Activated CD8-positive, alpha-beta T cell treated with anti-CD3 and anti-CD28 coated beads for 36 hours (primary cell): ENCODE results near the gene CACNA1C. TPM values are rescaled to one million over a fixed set of nuclear protein-coding genes. Genes with fewer than 3 reads are reported as not detected.

Experiments
- ATAC-seq: fragments of 200-7000 bp; cut with Tn5 transposase; one replicate; pipeline ENCODE4 v1.10.0; 2021; ENCODE audit warnings: mild to moderate bottlenecking, moderate library complexity
- CTCF ChIA-PET: fragments of 350-600 bp; sonication (Branson Sonifier 250); formaldehyde crosslinking; loops from one replicate; lab custom pipeline; 2021; ENCODE audit warnings: antibody characterized with exemption; lab: Charles Lee
- POLR2A ChIA-PET: fragments of 350-600 bp; sonication (Branson Sonifier 250); formaldehyde crosslinking; loops from one replicate; lab custom pipeline; 2021; ENCODE audit warnings: antibody characterized with exemption; lab: Charles Lee
- DNase-seq: peaks from one replicate; pipeline ENCODE4 v3.0.0-alpha.2; 2020
- H3K27ac Mint-ChIP-seq: one replicate; pipeline ENCODE4 v1.8.0; 2021; ENCODE audit warnings: mild to moderate bottlenecking, mixed read lengths
- H3K27me3 Mint-ChIP-seq: one replicate; pipeline ENCODE4 v1.8.0; 2021; ENCODE audit warnings: mixed read lengths
- H3K36me3 Mint-ChIP-seq: one replicate; pipeline ENCODE4 v1.8.0; 2021; ENCODE audit warnings: low read depth, mixed read lengths
- H3K4me1 Mint-ChIP-seq: one replicate; pipeline ENCODE4 v1.8.0; 2021; ENCODE audit warnings: low read depth, mixed read lengths
- H3K4me3 Mint-ChIP-seq: one replicate; pipeline ENCODE4 v1.8.0; 2021; ENCODE audit warnings: mild to moderate bottlenecking, moderate library complexity, mixed read lengths
- H3K9me3 Mint-ChIP-seq: one replicate; pipeline ENCODE4 v1.8.0; 2021; ENCODE audit warnings: mixed read lengths
- intact Hi-C: fragments of 100-400 bp; cut with micrococcal nuclease; formaldehyde crosslinking; loops from one replicate; pipeline ENCODE4 v1.10.0; 2022
- total RNA-seq, 2 experiments: library from RNA; stranded (reverse); gene quantifications; one replicate each; pipeline ENCODE4 v1.2.3, GENCODE V29; 2021
- TF ChIP-seq, protein P1 (sequence below): fragments of 200-600 bp; IDR thresholded peaks from one replicate; pipeline ENCODE4 v1.8.0; 2022; ENCODE audit warnings: antibody characterized with exemption, mild to moderate bottlenecking

CACNA1C gene
- total RNA-seq, 2 experiments from 2014 or later, result 0.02 to 0.05 TPM

DNA sequence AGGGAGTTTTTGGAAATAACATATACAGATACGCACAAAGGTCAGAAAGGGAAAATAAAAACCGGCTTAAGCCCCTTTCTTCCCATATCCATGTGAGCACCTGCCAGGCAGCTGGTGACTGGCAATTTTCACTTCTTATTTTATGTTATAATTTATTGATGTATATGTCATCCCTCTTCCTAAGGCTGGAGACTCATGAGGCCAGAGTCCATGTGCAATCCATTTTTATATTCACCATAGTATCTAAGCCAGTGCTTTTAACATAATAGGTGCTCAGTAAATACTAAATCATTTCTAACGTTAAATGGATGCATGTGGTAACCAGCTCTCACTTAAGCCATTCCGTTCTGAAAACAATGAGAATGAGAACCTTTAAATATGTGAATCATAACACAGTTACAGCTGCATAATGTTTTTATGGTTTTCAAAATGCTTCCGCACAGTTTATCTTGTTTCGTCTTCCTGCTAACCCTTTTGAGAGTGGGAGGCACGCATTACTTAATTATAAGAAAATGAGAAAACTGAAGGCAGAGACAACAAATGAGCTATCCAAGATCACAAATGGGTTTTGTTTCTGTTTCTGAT, 178.3 kb downstream of the CACNA1C start:
- Mint-ChIP-seq H3K36me3 (no peaks in the 10 kb centered on the region), H3K27me3 (peaks cover 10% of the 10 kb centered on the region), H3K4me3 (no peak overlapping the region), H3K27ac (no peak overlapping the region), H3K4me1 (no peaks in the 10 kb centered on the region), H3K9me3 (no peaks in the 10 kb centered on the region)
- intact Hi-C loops, result no loop called here
- ATAC-seq (no peak), DNase-seq (no peak)
- TF ChIP-seq, protein P1, sequence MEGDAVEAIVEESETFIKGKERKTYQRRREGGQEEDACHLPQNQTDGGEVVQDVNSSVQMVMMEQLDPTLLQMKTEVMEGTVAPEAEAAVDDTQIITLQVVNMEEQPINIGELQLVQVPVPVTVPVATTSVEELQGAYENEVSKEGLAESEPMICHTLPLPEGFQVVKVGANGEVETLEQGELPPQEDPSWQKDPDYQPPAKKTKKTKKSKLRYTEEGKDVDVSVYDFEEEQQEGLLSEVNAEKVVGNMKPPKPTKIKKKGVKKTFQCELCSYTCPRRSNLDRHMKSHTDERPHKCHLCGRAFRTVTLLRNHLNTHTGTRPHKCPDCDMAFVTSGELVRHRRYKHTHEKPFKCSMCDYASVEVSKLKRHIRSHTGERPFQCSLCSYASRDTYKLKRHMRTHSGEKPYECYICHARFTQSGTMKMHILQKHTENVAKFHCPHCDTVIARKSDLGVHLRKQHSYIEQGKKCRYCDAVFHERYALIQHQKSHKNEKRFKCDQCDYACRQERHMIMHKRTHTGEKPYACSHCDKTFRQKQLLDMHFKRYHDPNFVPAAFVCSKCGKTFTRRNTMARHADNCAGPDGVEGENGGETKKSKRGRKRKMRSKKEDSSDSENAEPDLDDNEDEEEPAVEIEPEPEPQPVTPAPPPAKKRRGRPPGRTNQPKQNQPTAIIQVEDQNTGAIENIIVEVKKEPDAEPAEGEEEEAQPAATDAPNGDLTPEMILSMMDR, result no peak
- CTCF ChIA-PET, result interaction anchor here (1.6 kb wide), 1 partner anchor 60 kb away, joined by 4 read pairs; no protein-coding TSS in a partner anchor
- POLR2A ChIA-PET, result no interaction called here

DNA sequence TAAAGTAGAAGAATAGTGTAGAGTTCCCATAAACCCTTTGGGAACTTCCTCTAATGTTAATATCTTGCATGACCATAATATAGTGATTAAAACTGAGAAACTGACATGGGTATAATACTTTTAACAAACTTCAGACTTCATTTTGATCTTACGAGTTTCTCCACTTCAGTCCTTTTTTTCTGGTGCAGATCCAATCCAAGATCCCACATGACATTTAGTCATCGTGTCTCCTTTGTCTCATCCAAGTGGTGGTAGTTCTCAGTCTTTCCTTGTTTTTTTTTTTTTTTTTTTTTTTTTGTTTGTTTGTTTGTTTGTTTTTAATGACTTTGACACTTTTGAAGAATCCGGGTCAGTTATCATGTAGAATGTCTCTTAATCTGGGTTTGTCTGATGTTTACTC, 179.2 kb downstream of the CACNA1C start:
- H3K27ac Mint-ChIP-seq, result no peak overlapping the region
- no peaks in the 10 kb centered on the region for H3K9me3 Mint-ChIP-seq
- ATAC-seq (no peak), DNase-seq (no peak)
- TF ChIP-seq, protein P1, result no peak
- no peaks in the 10 kb centered on the region for H3K4me1 Mint-ChIP-seq
- ChIA-PET POLR2A (no interaction called here), CTCF (no interaction called here)
- H3K4me3 Mint-ChIP-seq, result no peak overlapping the region
- intact Hi-C loops, result no loop called here
- H3K27me3 Mint-ChIP-seq, result peaks cover 11% of the 10 kb centered on the region
- H3K36me3 Mint-ChIP-seq, result no peaks in the 10 kb centered on the region

DNA sequence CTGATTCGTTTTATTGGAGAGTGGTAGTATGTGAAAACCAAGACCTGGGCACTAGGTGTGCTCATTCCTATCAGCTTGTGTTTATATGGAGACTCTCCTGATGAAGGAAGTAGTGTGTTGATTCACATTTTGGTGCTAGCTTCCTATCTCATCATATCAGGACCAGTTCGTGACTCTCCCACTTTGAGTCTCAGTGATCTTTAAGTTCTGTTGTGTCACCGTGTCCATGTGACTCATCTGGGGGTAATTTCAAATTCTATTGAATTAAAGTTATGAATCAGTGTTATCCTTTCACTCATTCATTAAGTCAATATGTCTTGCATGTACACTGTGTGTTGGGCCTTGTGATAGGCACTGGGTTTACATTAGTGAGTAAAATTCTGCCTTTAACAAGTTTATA, 180.2 kb downstream of the CACNA1C start:
- ChIA-PET POLR2A (interaction anchor here (0.6 kb wide), 1 partner anchor 130 kb away, joined by 3 read pairs; no protein-coding TSS in a partner anchor), CTCF (no interaction called here)
- H3K36me3 Mint-ChIP-seq, result no peaks in the 10 kb centered on the region
- H3K9me3 Mint-ChIP-seq, result no peaks in the 10 kb centered on the region
- H3K27ac Mint-ChIP-seq, result no peak overlapping the region
- intact Hi-C loops, result no loop called here
- H3K4me1 Mint-ChIP-seq, result no peaks in the 10 kb centered on the region
- DNase-seq (no peak), ATAC-seq (no peak)
- TF ChIP-seq, protein P1, result no peak
- H3K27me3 Mint-ChIP-seq, result peaks cover 10% of the 10 kb centered on the region
- H3K4me3 Mint-ChIP-seq, result no peak overlapping the region

DNA sequence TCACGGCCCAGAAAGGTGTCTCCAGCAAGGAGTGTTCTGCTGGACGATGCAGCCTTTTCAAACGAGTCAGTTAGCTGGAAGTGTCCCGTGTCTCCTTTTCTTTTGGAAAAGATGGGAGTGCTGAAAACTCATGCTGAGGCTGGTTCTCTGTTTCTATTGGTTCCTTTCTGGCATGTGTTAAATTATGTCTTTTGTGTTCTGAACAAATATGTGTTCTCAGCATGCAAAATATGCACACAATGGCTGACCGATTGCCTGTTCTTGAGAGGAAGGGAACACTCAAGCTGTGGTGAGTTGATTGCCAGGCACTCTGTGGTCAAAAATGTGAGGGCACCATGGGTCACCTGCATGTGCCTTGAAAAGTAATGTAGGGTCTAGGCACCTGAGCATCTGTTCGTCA, 181.3 kb downstream of the CACNA1C start:
- H3K9me3 Mint-ChIP-seq, result no peaks in the 10 kb centered on the region
- ATAC-seq (no peak), DNase-seq (no peak)
- no peak overlapping the region for H3K4me3 Mint-ChIP-seq
- intact Hi-C loops, result no loop called here
- H3K4me1 Mint-ChIP-seq, result no peaks in the 10 kb centered on the region
- TF ChIP-seq, protein P1, result no peak
- ChIA-PET CTCF (no interaction called here), POLR2A (no interaction called here)
- H3K27me3 Mint-ChIP-seq, result peaks cover 8% of the 10 kb centered on the region
- H3K36me3 Mint-ChIP-seq, result no peaks in the 10 kb centered on the region
- H3K27ac Mint-ChIP-seq, result no peak overlapping the region

DNA sequence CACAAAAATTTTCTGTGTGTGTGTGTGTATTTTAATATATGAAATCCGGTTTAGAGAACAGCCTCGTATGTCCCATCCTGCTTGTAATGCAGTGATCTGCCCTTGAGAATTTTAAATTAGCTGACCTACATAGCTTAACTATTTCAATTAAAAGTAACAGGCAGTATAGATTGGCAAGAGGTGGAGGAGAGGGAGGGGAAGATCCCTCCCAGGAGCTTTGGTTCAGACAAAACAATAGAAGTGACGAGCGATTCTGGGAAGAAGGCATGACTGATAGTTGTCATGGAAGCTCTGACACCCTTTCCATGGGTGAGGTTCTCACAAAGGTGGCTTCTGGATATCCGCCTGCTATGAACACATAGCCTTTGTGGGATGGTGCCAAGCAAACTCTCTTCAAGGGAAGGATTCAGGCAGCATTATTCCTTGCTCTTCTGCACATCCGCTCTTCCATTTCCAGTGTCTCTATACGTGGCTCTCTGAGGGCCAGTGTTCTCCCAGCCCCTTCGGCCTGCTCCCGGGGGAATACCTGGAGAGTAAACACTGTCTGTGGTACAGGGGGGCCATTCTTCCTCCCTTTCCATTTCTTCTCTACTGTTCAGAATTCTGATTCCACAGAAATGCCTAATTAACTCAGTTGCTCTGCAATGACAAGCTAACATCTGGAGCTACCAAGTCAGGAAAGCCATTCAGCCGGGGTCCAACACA, 182.0 kb downstream of the CACNA1C start:
- H3K4me1 Mint-ChIP-seq, result no peaks in the 10 kb centered on the region
- ATAC-seq, result no peak
- DNase-seq, result no peak
- ChIA-PET POLR2A (no interaction called here), CTCF (no interaction called here)
- TF ChIP-seq, protein P1, result no peak
- H3K36me3 Mint-ChIP-seq, result no peaks in the 10 kb centered on the region
- H3K4me3 Mint-ChIP-seq, result no peak overlapping the region
- H3K27ac Mint-ChIP-seq, result no peak overlapping the region
- no peaks in the 10 kb centered on the region for H3K9me3 Mint-ChIP-seq
- peaks cover 5% of the 10 kb centered on the region for H3K27me3 Mint-ChIP-seq
- intact Hi-C loops, result no loop called here
